DOHH2 (cell line): Measurements from ENCODE around the gene RFPL3.

Source experiments
- H3F3A ChIP-seq: fragments of 200-600 bp; sonication (generic), shearing (Covaris generic); 2 replicates; pipeline ENCODE4 v1.6.0; 2016; ENCODE audit warnings: antibody characterized with exemption, mild to moderate bottlenecking; ENCODE audit not compliant: control insufficient read depth, insufficient read depth
- H3K27ac ChIP-seq: fragments of 200-600 bp; sonication (generic); 2 replicates; pipeline ENCODE4 v1.5.1; 2014; ENCODE audit warnings: low read depth, mild to moderate bottlenecking, low read length, moderate library complexity
- H3K27me3 ChIP-seq: fragments of 200-600 bp; sonication (generic); 2 replicates; pipeline ENCODE4 v1.6.1; 2014; ENCODE audit warnings: mild to moderate bottlenecking, low read length, mixed read lengths; ENCODE audit not compliant: control insufficient read depth
- H3K36me3 ChIP-seq: fragments of 200-600 bp; sonication (generic); 2 replicates; pipeline ENCODE4 v1.6.1; 2014; ENCODE audit warnings: mild to moderate bottlenecking, low read length, moderate library complexity, mixed read lengths; ENCODE audit not compliant: control insufficient read depth
- H3K4me1 ChIP-seq: fragments of 200-600 bp; sonication (generic); 2 replicates; pipeline ENCODE4 v1.6.1; 2014; ENCODE audit warnings: mild to moderate bottlenecking, low read length, mixed read lengths; ENCODE audit not compliant: control insufficient read depth
- H3K4me2 ChIP-seq: fragments of 200-600 bp; sonication (generic); 2 replicates; pipeline ENCODE4 v1.6.0; 2014; ENCODE audit warnings: mild to moderate bottlenecking, low read length, moderate library complexity
- H3K4me3 ChIP-seq: fragments of 200-600 bp; sonication (generic); 2 replicates; pipeline ENCODE4 v1.5.1; 2014; ENCODE audit warnings: mild to moderate bottlenecking, low read length, mixed read lengths
- H3K79me2 ChIP-seq: fragments of 200-600 bp; sonication (generic); 2 replicates; pipeline ENCODE4 v1.6.1; 2014; ENCODE audit warnings: mild to moderate bottlenecking, low read length, mixed read lengths; ENCODE audit not compliant: control insufficient read depth
- H3K9me2 ChIP-seq: fragments of 200-600 bp; sonication (generic); replicated peaks from 2 replicates; pipeline ENCODE4 v1.6.1; 2014; ENCODE audit warnings: mild to moderate bottlenecking, low read length, mixed read lengths; ENCODE audit not compliant: control insufficient read depth
- H3K9me3 ChIP-seq: fragments of 200-600 bp; sonication (generic); 2 replicates; pipeline ENCODE4 v1.6.1; 2014; ENCODE audit warnings: antibody characterized with exemption, low read length, mixed read lengths; ENCODE audit not compliant: control insufficient read depth, insufficient read depth
- H4K20me1 ChIP-seq: fragments of 200-600 bp; sonication (generic); 2 replicates; pipeline ENCODE4 v1.6.0; 2014; ENCODE audit warnings: low read depth, mild to moderate bottlenecking, antibody characterized with exemption, low read length, moderate library complexity; ENCODE audit not compliant: control insufficient read depth, insufficient read depth
- CTCF ChIP-seq: fragments of 200-600 bp; sonication (generic); IDR thresholded peaks from one replicate; pipeline ENCODE4 v1.5.1; 2014; ENCODE audit warnings: antibody characterized with exemption, mild to moderate bottlenecking, low read depth, low read length; ENCODE audit not compliant: poor library complexity, severe bottlenecking
- EZH2phosphoT487 ChIP-seq: fragments of 200-600 bp; sonication (generic); IDR thresholded peaks from 2 replicates; pipeline ENCODE4 v1.6.1; 2017; ENCODE audit warnings: borderline replicate concordance, mild to moderate bottlenecking, antibody characterized with exemption, low read length, moderate library complexity, mixed read lengths

The RFPL3 gene

GRCh38 chr22:32340411-32340810 is 17.3 kb upstream of the RFPL3 start:
- no peaks in the 10 kb centered on the region for H3K9me3 ChIP-seq
- H3K27me3 ChIP-seq: no peaks in the 10 kb centered on the region
- H3K4me1 ChIP-seq: no peaks in the 10 kb centered on the region
- no peak overlapping the region for H3K27ac ChIP-seq
- TF ChIP-seq CTCF: no peak
- no peak for TF ChIP-seq EZH2phosphoT487
- no peak overlapping the region for H3K4me2 ChIP-seq
- H3K79me2 ChIP-seq: no peaks in the 10 kb centered on the region
- no peaks in the 10 kb centered on the region for H4K20me1 ChIP-seq
- H3K9me2 ChIP-seq: no peaks in the 10 kb centered on the region
- H3K36me3 ChIP-seq: no peaks in the 10 kb centered on the region
- no peak overlapping the region for H3K4me3 ChIP-seq
- H3F3A ChIP-seq: no peaks in the 10 kb centered on the region

DNA sequence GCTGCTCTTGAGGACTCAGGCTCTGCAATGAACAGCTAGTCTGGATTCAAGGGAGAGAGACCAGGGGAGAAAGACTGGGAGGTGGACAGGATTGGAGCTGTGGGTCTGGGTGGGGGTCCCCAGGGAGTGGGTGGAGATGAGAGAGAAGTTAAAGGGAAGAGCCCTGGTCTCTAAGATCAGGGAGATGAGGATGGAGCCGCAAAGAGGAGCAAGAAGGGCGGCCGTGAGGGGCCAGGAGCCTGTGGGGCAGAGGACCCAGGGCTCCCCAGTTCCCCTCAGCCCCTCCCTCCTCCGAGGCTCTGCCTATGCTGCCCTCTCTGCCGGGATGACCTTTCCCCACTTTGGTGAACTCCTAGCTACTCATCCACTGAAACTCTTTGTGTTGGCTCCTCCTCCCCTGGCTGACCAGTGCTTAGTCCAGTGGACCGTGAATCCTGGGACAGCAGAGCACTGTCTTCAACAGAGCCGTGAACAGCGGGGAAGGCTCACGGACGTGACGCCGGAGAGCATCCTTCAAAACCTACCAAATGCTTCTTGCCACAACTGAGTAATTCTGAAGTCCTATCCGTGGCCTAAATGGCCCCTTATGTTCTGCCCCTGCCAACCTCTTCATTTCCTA is 16.4 kb upstream of the RFPL3 start:
- Histone ChIP-seq H3K79me2 (no peaks in the 10 kb centered on the region), H3F3A (no peaks in the 10 kb centered on the region), H3K27me3 (no peaks in the 10 kb centered on the region), H3K4me1 (no peaks in the 10 kb centered on the region), H4K20me1 (no peaks in the 10 kb centered on the region), H3K9me2 (no peaks in the 10 kb centered on the region), H3K4me2 (no peak overlapping the region), H3K9me3 (no peaks in the 10 kb centered on the region), H3K4me3 (no peak overlapping the region), H3K36me3 (no peaks in the 10 kb centered on the region), H3K27ac (no peak overlapping the region)
- TF ChIP-seq EZH2phosphoT487 (no peak), CTCF (no peak)

- Histone ChIP-seq H3K9me2 (no peaks in the 10 kb centered on the region), H3F3A (no peaks in the 10 kb centered on the region), H3K27ac (no peak overlapping the region), H3K4me2 (no peak overlapping the region), H3K9me3 (no peaks in the 10 kb centered on the region), H3K4me1 (no peaks in the 10 kb centered on the region), H3K79me2 (no peaks in the 10 kb centered on the region), H3K36me3 (no peaks in the 10 kb centered on the region), H3K4me3 (no peak overlapping the region), H3K27me3 (no peaks in the 10 kb centered on the region), H4K20me1 (no peaks in the 10 kb centered on the region)
- no peak for TF ChIP-seq CTCF
- TF ChIP-seq EZH2phosphoT487: no peak
Observed at GRCh38 chr22:32342977-32343376, 14.7 kb upstream of the RFPL3 start.
